Muscle of leg (tissue), 11 donors: ENCODE results near the gene TERF2IP. TPM values are rescaled to one million over a fixed set of nuclear protein-coding genes. Genes with fewer than 3 reads are reported as not detected.

ENCODE experiments used
- DNase-seq: peaks from one replicate; pipeline ENCODE4 v3.0.0; 2013
- H3K27ac ChIP-seq: one replicate; pipeline ENCODE4 v1.5.1; 2013; ENCODE audit warnings: mild to moderate bottlenecking, low read length, control low read depth
- H3K27me3 ChIP-seq: one replicate; pipeline ENCODE4 v1.6.1; 2013; ENCODE audit warnings: low read length; ENCODE audit not compliant: control insufficient read depth, insufficient read depth
- H3K36me3 ChIP-seq: one replicate; pipeline ENCODE4 v1.6.1; 2013; ENCODE audit warnings: low read length; ENCODE audit not compliant: control insufficient read depth, insufficient read depth
- H3K4me1 ChIP-seq: one replicate; pipeline ENCODE4 v1.6.1; 2013; ENCODE audit warnings: low read length; ENCODE audit not compliant: control insufficient read depth, insufficient read depth
- H3K4me3 ChIP-seq: one replicate; pipeline ENCODE4 v1.5.1; 2013; ENCODE audit warnings: low read length, control low read depth
- H3K9me3 ChIP-seq: replicated peaks from 2 replicates; pipeline ENCODE4 v1.6.1; 2013; ENCODE audit warnings: low read depth, low read length; ENCODE audit not compliant: control insufficient read depth
- WGBS: methylation state at CpG from one replicate; pipeline ENCODE4 v1.1.5; 2013; ENCODE audit warnings: missing lambda C conversion rate; ENCODE audit not compliant: insufficient coverage; 5-methylcytosine and 5-hydroxymethylcytosine counted together
- polyA plus RNA-seq, 8 donors: library from polyadenylated mRNA; unstranded; fragments of 120-200 nt; gene quantifications; one replicate each; pipeline versions ENCODE4 v1.2.1 to v1.2.3, GENCODE V29; 2013; ENCODE audit warnings: inconsistent platforms in 1 of 8, low replicate concordance in 1 of 8; ENCODE audit not compliant: insufficient read length in 8 of 8, insufficient read depth in 1 of 8
- total RNA-seq: library from RNA; stranded (reverse); fragments of 120-200 nt; gene quantifications from one replicate; pipeline ENCODE4 v1.2.4, GENCODE V29; 2013

TERF2IP gene
- total and polyA plus RNA-seq, 9 donors = 53.1 to 75.8 (median 62.9) TPM

DNA sequence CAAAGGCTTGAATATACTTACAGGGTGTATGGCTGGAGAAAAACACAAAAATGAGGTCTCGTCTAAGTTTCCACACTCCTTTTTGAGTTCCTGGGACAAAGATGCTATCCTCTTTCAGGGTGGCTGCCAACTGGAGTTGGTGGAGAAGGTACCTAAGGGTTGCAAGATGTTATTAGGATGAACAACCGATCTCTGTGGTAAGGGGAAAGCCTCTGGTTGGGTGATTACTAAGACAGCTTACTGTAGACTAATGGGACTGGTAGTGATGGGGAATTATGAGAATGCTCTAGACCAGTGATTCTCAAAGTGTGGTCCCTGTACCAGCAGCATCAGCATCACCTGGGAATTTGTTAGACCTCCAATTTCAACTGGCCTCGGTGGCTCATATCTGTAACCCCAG, 30.5 kb upstream of the TERF2IP start:
- peaks cover 71% of the 10 kb centered on the region for H3K36me3 ChIP-seq
- H3K27ac ChIP-seq = no peak overlapping the region
- DNase-seq = no peak
- no peaks in the 10 kb centered on the region for H3K27me3 ChIP-seq
- H3K9me3 ChIP-seq = no peaks in the 10 kb centered on the region
- H3K4me3 ChIP-seq = no peak overlapping the region
- H3K4me1 ChIP-seq = peaks cover 6% of the 10 kb centered on the region
- 100% methylated on average over 1 of the region's 3 CpGs for WGBS

DNA sequence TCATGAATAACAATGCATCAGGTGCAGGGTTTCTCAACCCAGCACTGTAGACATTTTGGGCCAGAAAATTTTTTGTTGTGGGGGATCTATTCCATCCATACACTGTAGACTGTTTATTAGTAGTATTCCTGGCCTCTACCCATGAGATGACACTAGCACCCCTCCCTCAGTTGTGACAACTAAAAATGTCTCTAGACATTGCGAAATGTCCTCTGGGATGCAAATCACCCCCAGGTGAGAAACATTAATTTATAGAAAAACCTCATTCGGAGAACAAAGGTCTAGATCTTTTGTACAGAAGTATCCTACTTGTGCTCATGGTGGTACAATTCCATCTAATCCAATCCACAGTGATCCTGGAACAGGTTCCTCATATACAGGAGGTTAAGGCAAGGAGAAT, 28.8 kb upstream of the TERF2IP start:
- H3K36me3 ChIP-seq = peaks cover 56% of the 10 kb centered on the region
- no peaks in the 10 kb centered on the region for H3K27me3 ChIP-seq
- no peak overlapping the region for H3K27ac ChIP-seq
- WGBS = no CpG with 5 or more reads among the region's 2 CpGs
- no peak overlapping the region for H3K4me3 ChIP-seq
- DNase-seq = no peak
- no peaks in the 10 kb centered on the region for H3K9me3 ChIP-seq
- peaks cover 9% of the 10 kb centered on the region for H3K4me1 ChIP-seq

DNA sequence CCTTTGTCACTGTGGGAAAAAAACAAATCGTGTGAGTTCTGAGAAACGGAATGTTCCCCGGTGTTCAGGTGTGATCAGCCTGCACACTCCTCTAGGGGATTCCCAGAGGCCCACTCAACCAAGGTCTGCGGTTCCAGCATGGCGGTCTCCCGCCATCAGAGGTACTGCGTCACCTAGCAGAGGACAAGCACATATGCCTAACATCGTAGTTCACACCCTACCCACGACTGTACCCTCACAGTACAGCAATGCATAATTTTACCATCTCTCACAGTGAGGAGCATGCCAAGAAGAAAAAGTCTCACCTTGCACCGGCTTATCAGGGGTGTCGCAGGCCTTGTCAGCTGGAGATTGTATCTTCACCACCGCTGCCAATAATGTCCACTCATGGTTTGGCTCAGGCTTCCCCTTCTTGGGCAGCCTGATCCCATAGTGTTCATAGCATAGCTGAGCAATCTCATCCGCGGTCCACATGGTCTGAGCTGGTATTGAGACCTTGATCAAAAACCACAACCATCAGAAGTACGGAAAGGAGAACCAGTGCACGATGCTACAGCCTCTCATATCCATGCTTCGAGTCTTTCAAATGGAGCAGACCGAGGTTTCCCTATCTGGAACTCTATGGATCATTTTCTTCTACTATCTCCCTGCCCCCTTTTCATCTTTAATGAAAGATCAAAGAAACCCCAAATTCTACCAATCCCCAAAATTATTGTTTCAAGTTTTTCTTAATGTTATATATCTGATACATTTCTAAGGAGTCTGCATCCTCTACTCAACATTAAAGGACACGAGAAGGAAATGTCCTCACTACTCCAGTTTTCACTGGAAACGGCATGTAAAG, 27.0 kb upstream of the TERF2IP start:
- 94% methylated on average over 16 of the region's 20 CpGs for WGBS
- DNase-seq = no peak
- no peaks in the 10 kb centered on the region for H3K27me3 ChIP-seq
- no peak overlapping the region for H3K27ac ChIP-seq
- H3K4me3 ChIP-seq = no peak overlapping the region
- H3K36me3 ChIP-seq = peaks cover 47% of the 10 kb centered on the region
- H3K4me1 ChIP-seq = peaks cover 9% of the 10 kb centered on the region
- H3K9me3 ChIP-seq = no peaks in the 10 kb centered on the region

DNA sequence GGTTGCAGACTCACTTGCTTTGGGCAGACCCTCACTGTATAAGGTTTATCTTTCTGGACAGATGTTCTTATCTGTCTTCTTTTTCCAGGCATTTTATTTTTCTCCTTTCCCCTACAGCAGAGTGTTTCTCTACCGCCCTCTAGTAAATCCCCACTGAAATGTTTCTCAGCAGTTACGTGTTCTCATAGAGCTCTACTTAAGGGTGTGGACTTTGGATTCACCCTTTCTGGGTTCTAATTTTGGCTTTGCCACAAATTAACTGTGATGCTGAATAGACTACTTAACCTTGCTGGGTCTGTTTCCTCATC, 26.4 kb upstream of the TERF2IP start:
- Histone ChIP-seq H3K4me3 (no peak overlapping the region), H3K4me1 (peaks cover 9% of the 10 kb centered on the region), H3K36me3 (peaks cover 47% of the 10 kb centered on the region), H3K27ac (no peak overlapping the region), H3K27me3 (no peaks in the 10 kb centered on the region), H3K9me3 (no peaks in the 10 kb centered on the region)
- peak; percentile 53 for DNase-seq
- WGBS = no CpG with 5 or more reads among the region's 2 CpGs

DNA sequence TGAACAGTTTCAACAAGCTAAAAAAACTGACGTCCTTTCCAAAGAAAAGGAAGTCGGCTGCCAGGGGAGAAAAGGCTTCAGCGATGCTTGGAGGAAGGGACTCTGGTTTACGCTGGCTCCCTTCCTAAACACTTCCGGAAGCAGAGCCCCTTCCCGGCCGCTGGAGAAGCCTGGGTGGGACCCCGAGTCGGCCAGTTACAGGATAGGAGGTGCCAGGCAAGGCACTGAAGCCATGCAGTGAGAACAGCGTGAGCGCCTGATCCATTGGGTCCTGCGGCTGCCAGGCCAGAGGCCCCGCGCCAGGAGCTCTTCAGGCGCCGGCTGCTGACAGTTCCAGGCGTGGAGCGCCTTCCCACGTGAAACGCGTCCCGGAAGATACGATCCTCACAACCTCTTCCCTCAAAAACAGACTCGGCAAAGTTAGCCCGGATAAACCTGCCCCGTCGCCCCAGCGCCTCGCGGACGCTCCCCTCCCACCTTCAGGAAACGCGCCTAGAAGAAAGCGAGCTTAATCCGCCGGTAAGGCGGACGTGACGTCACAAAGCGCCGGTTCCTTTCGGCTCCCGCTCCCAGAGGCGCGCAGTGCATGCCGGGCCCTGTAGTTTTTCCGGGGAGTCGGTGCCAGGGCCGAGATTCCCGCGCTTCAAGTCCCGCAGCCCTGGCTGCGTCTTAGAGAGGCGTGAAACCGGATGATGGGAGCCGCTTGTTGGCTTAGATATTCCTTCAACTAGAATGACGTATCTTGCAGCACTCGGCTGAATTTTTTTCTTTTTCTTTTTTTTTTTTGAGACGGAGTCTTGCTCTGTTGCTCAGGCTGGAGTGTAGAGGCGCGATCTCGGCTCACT, 24.6 kb upstream of the TERF2IP start, which contains the start of gene ADAT1:
Gene ADAT1 (minus strand): TSS at position 521 of the 845 bp plus-strand sequence. CDS start 2,482 bp downstream, outside the sequence.
- Histone ChIP-seq H3K27ac (peak within 1 kb of the TSS; percentile 99), H3K4me3 (peak within 1 kb of the TSS; percentile 79), H3K36me3 (peaks cover 50% of the 10 kb centered on the region), H3K4me1 (peaks cover 9% of the 10 kb centered on the region), H3K9me3 (no peaks in the 10 kb centered on the region), H3K27me3 (no peaks in the 10 kb centered on the region)
- peak; percentile 99 for DNase-seq
- WGBS = 0% methylated on average over 43 of the region's 62 CpGs

DNA sequence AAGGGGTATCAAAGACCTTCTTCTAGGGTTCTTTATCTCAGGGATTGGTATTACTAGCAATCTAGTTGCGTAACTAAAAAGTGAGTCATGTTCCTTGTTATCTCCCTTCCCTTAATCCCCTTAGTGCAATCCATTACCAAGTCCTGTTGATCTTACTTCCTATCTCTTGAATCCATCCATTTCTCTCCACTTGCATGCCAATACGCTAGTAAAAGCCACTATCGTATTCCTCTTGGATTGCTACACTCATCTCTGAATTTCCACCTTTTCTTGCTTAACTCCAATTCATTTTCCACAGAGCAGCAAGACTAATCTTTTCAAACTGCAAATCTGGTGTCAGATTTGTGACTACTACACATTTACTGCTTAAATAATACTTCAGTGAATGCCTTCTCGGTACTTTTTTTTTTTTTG, 22.6 kb upstream of the TERF2IP start:
- Histone ChIP-seq H3K36me3 (peaks cover 54% of the 10 kb centered on the region), H3K27me3 (no peaks in the 10 kb centered on the region), H3K9me3 (no peaks in the 10 kb centered on the region), H3K27ac (no peak overlapping the region), H3K4me3 (no peak overlapping the region), H3K4me1 (peaks cover 9% of the 10 kb centered on the region)
- 81% methylated on average over 3 of the region's 4 CpGs for WGBS
- no peak for DNase-seq

DNA sequence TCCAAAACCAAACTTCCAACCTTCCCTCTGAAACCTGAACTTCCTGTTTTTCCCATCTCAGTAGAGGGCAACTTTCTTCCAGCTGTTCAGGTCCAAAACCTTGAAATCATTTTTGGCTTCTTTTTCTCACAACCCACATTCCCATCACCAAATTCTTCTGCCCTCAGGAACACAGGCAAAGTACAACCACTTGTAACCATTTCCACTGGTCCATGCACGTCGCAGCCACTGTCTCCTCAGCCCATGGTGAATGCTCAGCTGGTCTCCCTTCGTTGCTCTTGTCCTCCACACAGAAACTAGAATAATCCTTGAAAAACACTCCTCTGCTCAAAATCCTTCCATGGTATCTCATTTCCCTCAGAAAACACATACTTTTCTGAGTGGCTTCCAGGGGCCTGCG, 20.8 kb upstream of the TERF2IP start:
- no peaks in the 10 kb centered on the region for H3K27me3 ChIP-seq
- H3K27ac ChIP-seq = no peak overlapping the region
- no peak overlapping the region for H3K4me3 ChIP-seq
- DNase-seq = no peak
- peaks cover 6% of the 10 kb centered on the region for H3K4me1 ChIP-seq
- H3K9me3 ChIP-seq = no peaks in the 10 kb centered on the region
- H3K36me3 ChIP-seq = peaks cover 64% of the 10 kb centered on the region
- 79% methylated on average over 4 of the region's 4 CpGs for WGBS

DNA sequence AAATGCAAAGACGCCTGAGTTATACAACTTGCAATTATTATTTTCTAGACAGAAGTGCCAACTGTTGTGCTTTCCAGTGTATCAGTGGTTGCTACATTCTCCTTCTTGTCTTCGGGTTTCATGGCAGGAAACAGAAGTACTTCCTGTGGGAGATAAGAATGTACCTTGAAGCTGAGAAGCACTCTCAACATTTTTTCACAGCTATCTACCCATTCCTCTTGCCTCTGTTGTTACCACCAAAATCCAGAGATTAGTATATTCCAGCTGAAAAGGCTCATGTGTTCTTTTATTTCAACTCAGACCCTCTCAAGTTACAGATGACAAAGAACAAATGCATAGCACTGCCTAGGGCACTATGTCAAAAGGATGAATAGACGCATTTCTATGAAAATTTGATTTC, 19.7 kb upstream of the TERF2IP start:
- DNase-seq = no peak
- Histone ChIP-seq H3K4me1 (no peaks in the 10 kb centered on the region), H3K4me3 (no peak overlapping the region), H3K27me3 (no peaks in the 10 kb centered on the region), H3K27ac (peak overlapping the region; percentile 42), H3K9me3 (no peaks in the 10 kb centered on the region), H3K36me3 (peaks cover 73% of the 10 kb centered on the region)
- WGBS = no CpG with 5 or more reads among the region's 3 CpGs

DNA sequence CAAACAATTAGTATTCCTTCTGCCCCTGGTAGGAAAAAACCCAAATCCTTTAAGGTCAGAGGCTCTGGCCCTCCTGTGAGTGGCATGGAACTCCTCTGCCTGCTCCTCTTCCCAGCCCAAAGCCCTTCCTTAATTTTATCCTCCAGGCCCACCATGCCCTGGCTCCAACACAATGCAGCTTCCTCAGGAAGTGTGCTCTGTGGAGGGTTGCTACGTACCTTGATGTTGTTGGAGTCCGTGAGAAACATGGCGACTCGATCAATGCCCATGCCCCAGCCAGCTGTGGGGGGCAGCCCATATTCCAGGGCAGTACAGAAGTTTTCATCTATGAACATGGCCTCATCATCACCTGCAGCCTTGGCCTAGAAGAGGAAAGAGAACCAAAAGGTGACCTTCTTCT, 19.2 kb upstream of the TERF2IP start:
- Histone ChIP-seq H3K27me3 (no peaks in the 10 kb centered on the region), H3K36me3 (peaks cover 78% of the 10 kb centered on the region), H3K27ac (peak overlapping the region; percentile 42), H3K4me3 (no peak overlapping the region), H3K4me1 (no peaks in the 10 kb centered on the region), H3K9me3 (no peaks in the 10 kb centered on the region)
- DNase-seq = no peak
- 100% methylated on average over 2 of the region's 4 CpGs for WGBS

DNA sequence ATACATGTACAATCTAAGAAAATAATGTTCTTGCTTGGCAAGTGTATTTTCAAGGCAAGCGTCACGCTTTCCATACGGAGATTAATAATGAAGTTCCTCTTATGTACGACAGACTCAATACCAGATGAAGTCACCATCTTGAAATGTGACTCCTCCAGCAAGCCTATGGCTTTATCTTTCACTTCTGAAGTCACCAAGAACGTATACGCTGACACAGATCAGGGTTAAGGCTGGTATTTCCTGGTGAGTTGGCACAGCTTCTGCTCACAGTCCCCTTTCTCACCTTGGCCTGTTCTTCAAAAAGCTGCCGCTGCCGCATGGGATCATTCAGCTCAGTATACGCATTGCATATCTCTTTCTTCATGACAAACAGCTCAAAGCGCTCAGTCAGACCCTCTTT, 18.4 kb upstream of the TERF2IP start:
- Histone ChIP-seq H3K4me3 (no peak overlapping the region), H3K27ac (no peak overlapping the region), H3K9me3 (no peaks in the 10 kb centered on the region), H3K4me1 (no peaks in the 10 kb centered on the region), H3K36me3 (peaks cover 84% of the 10 kb centered on the region), H3K27me3 (no peaks in the 10 kb centered on the region)
- 86% methylated on average over 6 of the region's 10 CpGs for WGBS
- no peak for DNase-seq
